Fibroblast of lung (primary cell): ENCODE measurements around the gene LEKR1.
"Not testable (repeated sequence)": the region's sequence is repeated elsewhere in the genome, so short reads cannot be mapped to it uniquely, and the experiment has no call there.

Experiments
- EZH2 ChIP-seq: IDR thresholded peaks from 2 replicates; pipeline ENCODE4 v1.5.1; 2012; ENCODE audit warnings: low read length, control low read depth, mild to moderate bottlenecking; ENCODE audit errors: missing control alignments
- TF ChIP-seq, protein P1 (sequence below), 2 donors: IDR thresholded peaks in 1 of 2; conservative IDR thresholded peaks in 1 of 2; 1 replicate in 1 of 2; 2 replicates in 1 of 2; pipeline ENCODE4 v1.5.1; 2011 to 2012; ENCODE audit warnings: low read length in 2 of 2, control low read depth in 1 of 2, inconsistent platforms in 1 of 2, low read depth in 1 of 2, mild to moderate bottlenecking in 1 of 2

GRCh38 chr3:156910831-156911230 is 84.7 kb downstream of the LEKR1 start:
- TF ChIP-seq, protein P1, sequence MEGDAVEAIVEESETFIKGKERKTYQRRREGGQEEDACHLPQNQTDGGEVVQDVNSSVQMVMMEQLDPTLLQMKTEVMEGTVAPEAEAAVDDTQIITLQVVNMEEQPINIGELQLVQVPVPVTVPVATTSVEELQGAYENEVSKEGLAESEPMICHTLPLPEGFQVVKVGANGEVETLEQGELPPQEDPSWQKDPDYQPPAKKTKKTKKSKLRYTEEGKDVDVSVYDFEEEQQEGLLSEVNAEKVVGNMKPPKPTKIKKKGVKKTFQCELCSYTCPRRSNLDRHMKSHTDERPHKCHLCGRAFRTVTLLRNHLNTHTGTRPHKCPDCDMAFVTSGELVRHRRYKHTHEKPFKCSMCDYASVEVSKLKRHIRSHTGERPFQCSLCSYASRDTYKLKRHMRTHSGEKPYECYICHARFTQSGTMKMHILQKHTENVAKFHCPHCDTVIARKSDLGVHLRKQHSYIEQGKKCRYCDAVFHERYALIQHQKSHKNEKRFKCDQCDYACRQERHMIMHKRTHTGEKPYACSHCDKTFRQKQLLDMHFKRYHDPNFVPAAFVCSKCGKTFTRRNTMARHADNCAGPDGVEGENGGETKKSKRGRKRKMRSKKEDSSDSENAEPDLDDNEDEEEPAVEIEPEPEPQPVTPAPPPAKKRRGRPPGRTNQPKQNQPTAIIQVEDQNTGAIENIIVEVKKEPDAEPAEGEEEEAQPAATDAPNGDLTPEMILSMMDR (conservative IDR thresholded peaks at IDR 0.05 in 1 of 2, IDR thresholded peaks at IDR 0.05 in 1 of 2; ENCODE audit: low read depth in 1 of 2, low read length in 2 of 2) = not testable (repeated sequence)
- TF ChIP-seq EZH2 = not testable (repeated sequence)
